GM19468 (cell line): ENCODE measurements around the gene PAK4.

Experiments used
- ATAC-seq: cut with Tn5 transposase; IDR thresholded peaks from one replicate; pipeline ENCODE4 v1.9.1; 2021; ENCODE audit warnings: mild to moderate bottlenecking, moderate library complexity, moderate number of reproducible peaks; ENCODE audit not compliant: unreplicated experiment; ENCODE audit errors: extremely low read depth

Gene PAK4

DNA sequence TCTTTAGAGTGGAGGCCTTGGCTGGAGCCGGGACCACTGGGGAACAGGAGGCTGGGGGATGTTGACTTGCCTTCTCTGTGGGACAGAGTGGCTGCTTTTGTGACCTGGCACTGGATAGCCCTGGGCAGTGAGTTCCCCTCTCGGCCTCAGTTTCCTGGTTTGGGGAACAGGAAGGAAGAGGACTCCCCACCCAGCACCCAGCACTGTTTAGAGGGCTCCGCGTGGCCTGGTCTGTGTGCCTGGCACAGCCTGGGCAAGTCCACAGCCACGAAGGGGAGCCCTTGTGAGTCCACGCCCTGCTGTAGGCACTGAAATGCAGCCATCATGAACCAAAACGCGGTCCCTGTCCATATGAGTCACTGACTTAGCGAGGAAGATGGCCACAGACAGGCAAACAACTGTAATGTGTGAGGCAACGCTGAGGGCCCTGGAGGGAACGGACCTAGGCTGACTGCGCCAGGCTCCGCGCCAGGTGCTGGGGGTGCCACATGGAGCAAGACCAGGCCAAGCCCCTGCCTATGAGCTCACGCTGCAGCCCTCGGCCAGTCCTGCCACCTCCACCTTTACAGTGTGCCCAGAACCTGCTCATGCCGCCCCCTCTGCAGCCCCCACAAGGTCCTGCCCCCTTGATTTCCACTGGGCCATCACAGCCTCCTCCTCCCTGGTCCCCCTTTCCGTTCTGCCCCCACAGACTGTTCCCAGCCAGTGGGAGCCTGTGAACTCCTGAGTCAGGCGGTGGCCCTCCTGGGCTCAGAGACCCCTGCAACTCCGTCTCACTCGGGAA, 35.5 kb downstream of the PAK4 start:
- ATAC-seq: no peak

DNA sequence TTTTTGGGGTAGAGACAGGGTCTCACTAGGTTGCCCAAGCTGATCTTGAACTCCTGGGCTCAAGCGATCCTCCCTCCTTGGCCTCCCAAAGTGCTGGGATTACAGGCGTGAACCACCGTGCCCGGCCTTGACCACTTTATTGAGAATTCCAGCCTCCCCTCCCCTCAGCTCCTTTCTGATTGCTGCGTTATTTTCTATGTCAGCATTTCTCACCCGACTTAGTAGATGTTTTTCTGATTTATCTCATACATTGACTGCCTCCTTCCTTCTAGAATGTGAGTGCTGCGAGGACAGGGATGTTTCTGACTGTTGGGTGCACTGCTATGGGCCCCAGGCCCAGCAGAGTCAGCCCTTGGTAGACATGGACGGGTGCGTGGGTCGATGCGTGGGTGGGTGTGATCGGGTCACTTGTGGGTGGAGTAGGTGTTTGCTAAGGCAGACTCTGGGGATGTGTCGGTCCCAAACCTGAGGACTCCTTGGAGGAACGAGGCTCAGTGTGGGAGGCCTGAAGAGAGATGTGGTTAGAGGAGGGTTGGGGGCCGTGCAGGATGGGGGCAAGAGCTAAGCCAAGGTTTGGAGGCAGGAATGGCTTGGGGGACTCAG, 37.0 kb downstream of the PAK4 start:
- no peak for ATAC-seq

DNA sequence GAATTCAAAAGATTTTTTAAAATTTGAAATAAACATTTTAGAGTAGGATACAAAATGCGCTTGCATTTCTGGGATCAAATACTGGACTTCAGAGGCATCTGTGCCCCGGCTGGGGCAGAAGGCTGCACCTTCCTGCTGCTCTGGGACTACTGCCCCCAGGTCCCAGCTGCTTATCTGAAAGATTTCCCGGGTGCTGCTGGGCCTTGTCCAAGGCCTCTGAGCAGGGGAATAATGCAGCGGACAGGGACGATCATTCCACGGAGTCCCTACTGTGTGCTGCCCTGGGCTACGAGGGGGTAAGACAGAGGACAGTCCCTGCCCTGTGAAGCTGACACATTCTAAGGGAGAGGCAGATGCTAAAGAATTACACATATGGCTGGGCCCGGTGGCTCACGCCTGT, 38.0 kb downstream of the PAK4 start:
- ATAC-seq: no peak

DNA sequence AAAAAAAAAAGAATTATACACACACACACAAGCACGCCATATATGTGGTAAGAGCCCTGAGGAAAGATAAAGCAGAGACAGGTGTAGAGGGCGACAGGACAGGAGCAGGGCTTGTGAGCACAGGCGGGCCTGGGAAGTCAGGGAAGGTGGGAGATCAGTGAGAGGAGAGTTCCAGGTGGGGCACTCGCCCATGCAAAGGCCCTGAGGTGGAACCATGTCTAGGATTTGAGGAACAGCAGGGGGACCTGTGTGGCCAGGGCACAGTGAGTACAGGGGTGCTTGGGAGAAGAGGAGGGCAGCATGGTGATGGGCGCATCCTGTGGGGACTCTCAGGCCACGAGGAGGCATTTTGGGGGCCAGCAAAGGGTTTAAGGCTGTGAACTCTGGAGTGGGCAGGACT, 38.7 kb downstream of the PAK4 start:
- no peak for ATAC-seq

DNA sequence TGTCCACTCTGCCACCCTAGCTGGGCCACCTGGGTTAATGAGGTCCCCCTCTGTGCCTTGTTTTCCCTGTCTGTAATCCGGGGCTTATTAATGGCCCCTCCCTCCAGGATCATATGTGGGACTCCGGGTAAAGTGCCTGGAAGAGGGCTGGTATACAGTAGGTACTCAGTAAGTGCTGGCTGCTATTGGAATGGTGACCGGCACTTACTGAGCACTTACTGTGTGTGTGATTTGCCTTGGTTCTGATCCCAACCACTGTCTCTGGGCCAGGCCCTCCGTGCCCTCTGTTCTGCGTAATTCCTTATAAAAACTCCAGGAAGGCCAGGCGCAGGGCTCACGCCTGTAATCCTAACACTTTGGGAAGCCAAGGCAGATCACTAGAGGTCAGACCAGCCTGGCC, 40.3 kb downstream of the PAK4 start:
- no peak for ATAC-seq

DNA sequence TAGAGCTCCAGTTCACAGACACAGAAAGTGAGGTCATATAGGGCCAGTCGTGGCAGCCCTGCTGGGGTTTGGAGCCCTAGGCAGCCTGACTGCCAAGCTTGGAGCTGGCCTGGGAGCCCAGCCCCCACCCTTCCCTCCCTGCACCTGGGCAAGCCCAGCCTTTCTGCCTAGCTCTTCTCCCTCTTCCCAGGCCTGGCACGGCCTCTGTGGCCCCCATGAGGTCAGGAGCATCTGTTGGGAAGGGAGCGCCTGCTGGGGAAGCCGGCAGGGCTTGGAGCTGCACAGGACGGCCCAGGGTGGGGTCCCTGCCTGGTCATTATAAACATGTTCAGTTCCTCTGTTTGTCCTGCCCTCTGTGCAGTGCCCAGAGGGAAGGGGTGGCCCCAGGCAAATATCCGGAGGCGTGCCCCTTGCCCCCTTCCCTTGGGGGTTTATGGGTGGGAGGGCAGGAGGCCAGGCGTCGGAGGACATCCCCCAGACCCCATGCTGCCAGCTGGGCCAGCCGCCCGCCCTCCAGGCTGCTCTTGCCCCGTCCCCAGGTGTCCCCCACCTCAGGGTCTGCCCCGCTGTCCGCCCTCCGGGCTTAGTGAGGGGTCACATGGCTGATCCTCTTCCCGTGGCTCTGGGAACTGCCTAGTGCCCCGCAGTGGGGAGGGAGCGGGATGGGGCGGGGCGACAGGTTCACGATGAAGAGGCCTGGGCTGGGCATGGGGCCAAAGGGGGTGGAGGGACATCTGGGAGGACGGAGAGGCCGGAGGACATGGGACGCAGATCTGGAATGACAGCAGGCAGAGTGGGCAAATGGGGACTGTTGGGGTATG, 41.2 kb downstream of the PAK4 start:
- ATAC-seq: no peak

DNA sequence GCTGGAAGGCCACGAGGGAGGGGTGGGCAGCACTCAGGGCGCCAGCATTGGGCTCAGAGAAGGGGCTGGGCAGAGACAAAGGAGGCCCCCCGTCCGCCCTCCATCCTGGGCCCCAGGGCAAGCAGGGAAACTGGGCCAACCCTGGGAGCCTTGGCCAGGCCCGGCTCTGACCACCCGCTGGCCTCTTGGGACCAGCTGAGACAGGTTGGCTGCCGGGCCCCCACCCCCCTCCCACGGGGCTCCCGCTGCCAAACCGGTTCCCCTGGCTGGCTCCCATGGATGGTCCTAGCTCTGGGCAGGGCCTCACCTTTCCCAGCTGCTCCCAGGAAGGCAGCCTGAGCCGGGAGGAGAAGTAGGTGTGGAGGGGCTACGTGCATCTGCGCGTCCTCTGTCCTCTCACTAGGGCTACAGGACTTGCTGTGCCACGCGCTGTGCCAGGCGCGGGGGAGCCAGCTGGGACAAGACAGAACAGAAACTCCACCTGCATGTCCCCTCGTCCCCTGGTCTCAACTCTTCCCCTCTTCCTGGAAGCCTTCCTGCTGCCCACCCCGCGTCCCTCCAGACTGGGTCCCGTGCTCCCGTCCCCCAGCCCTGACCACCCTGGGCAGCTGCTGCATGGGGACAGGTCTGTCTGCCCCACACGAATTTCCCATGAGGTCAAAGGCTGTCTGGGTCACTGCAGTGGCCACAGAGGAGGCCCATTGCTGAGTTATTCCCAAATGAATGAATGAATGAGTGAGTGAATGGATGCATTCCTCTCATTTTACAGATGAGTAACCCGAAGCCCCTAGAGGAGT, 42.1 kb downstream of the PAK4 start:
- ATAC-seq: no peak

DNA sequence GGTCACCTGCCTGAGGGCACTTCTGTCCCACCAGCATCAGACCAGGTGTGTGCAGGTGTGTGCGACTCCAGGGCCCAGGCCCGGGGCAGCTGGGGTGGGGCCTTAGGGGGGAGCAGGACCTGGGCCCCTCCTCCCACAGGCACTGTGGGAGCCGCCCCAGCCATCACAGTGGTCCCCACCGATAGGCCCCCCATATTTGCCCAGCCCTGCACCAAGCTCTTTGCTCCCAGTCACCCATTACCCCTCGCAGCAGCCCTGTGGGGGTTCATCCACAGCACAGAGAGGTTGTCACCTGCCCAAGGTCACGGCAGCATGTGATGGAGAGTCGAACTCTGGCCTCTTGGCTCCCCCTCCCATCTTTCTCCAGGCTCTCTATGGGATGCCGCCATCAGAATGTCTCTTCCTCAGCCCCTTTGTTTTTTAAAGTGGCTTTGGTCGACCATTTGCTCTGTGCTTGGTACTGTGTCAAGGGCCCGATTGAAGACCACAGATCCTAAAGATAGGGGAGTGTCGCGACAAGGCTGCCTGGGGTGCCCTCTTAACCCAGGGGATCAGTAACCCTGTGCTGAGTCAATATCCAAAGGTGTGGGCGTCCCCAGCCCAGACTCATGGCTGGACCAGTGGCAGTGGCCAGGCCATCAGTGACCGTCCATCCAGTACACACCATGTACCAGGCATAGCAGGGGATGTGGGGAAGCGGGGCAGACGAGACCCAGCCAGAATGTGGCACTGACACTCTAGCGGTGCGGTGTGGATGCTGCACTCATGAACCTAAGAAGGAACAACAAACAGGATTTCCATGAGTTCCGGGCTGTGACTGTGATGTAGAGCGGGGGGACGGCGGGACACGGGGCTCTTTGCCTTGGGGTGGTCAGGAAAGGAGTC, 42.9 kb downstream of the PAK4 start:
- ATAC-seq: no peak

DNA sequence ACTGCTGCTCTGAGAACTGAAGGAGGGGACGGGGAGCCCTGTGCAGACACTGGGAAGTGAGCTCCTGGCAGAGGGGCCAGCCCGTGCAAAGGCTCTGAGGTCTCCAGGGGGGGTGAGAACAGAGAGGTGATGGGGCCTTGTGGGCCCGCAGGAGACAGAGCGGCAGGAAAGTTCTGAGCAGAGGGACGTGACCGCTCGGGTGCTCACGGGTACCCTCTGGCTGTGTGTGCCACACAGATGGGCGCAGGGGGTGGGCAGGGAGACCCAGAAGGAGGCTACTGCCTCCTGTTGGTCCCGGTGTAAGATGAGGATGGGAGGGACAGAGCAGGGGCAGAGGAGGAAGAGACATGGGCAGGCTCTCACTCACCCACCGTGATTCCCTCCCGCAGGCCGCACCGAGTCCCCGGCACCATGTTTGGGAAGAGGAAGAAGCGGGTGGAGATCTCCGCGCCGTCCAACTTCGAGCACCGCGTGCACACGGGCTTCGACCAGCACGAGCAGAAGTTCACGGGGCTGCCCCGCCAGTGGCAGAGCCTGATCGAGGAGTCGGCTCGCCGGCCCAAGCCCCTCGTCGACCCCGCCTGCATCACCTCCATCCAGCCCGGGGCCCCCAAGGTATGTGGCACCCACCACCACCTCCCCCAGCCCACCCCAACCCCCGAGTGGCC, 43.7 kb downstream of the PAK4 start:
- ATAC-seq: no peak

DNA sequence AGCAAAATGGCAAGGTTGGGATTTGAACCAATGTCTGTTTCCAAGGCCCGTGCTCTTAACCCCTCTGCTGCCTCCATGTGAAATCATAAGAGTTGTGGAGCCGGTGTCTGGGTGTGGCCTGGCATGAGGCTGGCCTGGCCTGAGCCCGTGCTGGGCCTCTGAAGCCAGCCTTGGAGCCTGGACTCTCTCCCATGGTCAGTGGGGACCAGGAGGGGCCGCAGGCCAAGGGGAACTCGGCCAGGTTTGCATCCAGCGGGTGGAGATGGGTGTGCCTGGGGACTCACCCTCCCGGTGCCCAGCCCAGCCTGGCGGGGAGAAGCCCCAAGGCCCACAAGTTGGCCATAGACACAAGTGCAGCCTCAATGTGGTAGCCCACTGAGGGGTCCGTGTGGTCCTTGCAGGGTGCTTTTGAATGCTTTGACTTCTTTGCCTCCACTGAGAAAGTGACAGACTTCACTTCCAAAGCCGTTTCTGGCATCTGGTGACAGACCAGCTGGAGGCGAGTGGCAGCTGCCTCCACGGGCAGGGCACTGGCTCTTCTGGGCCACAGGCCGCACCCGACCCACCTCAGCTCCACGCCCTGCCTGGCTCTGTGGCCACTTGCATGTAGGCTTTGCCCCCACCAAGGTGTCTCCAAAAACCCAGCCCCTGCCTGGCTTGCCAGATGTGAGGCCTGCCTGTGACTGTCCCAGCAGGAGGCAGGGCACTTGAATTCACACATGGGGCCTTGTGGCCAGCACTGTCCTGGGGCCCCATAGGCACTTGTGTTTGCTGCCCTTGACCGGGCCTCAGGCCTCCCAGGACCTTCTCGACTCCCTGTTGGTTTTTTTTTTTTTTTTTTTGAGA, 45.0 kb downstream of the PAK4 start:
- no peak for ATAC-seq

DNA sequence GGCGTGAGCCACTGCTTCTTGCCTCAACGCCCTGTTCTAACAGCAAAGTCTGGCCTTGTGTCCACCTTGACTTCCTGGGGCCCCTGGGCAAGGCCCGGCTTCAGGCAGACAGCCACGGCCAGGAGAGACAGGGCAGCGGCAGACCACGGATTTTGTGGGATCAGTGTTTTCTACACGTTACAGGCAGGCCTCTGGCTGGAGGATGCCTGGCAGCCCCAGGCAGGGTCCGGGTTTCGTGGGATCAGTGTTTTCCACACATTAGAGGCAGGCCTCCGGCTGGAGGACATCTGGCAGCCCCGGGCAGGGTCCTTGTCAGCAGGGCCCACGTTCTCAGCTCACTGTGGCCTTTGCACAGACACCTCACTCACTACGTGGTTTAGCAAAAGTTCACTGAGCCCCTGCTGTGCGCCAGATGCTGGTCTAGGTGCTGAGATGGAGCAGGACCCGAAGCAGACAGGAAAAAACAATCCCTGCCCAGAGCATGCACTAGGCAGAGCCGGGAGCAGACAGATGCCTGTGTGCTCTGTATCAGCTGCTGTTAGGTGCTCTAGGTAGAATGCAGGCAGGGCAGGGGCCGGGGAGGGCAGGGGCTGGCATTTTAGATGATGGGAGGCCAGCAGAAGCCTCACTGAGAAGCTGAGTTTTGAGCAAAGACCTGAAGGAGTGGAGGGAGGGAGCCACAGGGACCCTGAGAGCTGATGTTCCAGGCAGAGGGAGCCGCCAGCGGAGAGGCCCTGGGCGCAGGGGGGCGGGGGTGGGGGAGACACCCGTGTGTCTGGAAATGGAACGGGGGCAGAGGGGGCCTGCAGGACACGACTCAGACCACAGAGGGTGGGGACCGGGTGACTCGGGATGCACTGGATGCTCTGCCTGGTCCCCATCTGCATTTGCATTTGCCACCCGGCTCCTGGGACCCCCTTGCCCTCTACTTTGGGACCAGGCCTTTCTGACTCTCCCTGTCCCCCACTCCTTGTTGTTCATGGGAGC, 46.2 kb downstream of the PAK4 start:
- no peak for ATAC-seq

DNA sequence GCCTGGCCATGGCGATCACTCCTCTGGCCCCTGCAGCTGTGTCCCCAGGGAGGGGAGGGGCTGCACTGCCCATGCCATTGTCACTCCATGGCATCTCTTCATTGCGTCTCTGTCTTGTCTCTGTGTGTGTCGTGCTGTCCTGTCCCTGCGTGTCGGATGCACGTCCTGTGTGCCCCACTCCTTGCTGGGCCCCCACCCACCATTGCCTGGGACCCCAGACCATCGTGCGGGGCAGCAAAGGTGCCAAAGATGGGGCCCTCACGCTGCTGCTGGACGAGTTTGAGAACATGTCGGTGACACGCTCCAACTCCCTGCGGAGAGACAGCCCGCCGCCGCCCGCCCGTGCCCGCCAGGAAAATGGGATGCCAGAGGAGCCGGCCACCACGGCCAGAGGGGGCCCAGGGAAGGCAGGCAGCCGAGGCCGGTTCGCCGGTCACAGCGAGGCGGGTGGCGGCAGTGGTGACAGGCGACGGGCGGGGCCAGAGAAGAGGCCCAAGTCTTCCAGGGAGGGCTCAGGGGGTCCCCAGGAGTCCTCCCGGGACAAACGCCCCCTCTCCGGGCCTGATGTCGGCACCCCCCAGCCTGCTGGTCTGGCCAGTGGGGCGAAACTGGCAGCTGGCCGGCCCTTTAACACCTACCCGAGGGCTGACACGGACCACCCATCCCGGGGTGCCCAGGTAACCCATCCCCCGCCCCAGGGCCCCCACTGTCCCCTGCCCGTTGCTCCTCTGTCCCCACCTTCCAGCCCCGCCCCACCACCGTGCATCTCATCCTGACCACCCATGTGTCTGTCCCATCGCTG, 47.3 kb downstream of the PAK4 start:
- no peak for ATAC-seq

DNA sequence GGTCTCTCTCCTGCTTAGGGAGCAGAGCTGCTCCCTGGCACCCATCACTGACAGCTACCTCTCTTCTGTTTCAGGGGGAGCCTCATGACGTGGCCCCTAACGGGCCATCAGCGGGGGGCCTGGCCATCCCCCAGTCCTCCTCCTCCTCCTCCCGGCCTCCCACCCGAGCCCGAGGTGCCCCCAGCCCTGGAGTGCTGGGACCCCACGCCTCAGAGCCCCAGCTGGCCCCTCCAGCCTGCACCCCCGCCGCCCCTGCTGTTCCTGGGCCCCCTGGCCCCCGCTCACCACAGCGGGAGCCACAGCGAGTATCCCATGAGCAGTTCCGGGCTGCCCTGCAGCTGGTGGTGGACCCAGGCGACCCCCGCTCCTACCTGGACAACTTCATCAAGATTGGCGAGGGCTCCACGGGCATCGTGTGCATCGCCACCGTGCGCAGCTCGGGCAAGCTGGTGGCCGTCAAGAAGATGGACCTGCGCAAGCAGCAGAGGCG, 48.0 kb downstream of the PAK4 start:
- ATAC-seq: no peak

DNA sequence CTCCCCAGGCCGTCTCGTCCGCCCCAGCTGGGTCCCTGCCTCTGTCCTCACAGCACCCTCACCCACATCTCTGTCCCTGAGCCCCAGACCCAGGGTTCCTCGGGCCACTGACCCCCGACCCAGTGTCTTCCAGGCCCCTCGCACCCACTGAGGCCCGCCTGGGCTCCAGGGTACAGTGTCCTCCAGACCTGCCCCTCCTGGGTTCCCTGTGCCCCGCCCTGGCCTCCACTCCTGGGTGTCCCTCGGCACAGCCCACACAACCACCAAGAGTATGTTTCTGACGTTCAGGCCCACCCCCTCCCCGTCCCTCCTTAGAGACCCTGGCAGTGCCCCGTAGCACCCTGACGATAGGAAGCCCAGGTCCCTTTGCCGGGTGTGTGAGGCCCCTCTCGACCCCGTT, 48.6 kb downstream of the PAK4 start:
- ATAC-seq: no peak

DNA sequence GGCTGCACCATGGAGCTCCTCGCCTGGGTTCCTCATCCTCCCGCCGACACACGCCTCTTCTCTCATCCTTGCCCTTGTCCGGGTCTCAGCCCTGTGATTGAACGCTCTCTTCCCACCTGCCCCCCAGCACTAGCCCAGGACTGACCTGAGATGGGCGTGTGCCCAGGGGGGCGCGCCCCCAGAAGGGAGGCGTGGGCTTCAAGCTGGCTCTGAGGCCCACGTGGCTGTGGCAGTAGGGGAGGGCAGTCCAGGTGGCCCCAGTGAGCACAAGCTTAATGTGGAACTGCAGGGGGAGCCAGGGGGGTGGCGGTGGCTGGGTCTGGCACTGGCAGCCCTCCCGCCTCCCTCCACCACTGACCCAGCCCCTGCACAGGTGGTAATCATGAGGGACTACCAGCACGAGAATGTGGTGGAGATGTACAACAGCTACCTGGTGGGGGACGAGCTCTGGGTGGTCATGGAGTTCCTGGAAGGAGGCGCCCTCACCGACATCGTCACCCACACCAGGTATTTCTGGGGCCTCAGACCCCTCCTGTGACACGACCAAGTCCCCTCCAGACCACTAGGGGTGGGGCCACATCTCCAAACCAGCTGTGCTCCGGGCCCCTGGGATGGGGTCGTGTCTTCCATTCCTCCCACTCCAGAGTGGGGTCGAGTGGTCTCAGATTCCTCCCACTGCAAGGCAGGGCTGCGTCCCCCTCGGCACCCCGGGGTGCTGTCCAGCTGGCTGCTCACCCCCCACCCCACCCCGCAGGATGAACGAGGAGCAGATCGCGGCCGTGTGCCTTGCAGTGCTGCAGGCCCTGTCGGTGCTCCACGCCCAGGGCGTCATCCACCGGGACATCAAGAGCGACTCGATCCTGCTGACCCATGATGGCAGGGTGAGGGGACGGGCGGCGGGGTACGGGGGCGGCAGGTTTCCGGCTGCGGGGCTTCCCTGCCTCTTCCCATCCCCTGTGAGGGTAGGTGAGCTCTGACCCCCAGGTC, 49.3 kb downstream of the PAK4 start:
- no peak for ATAC-seq
